Dermis microvascular lymphatic vessel endothelial cell (primary cell): ENCODE data around the gene ADGRA3. TPM values are rescaled to one million over a fixed set of nuclear protein-coding genes. Genes with fewer than 3 reads are reported as not detected.

Experiments used
- DNase-seq, 2 donors: peaks; one replicate each; pipeline versions ENCODE4 v3.0.0 to v3.0.0-alpha.2; 2010; ENCODE audit warnings: low read depth in 2 of 2
- total RNA-seq: library from RNA; depleted of rRNA; stranded (reverse); fragments of >200 nt; gene quantifications from 2 replicates; pipeline ENCODE4 v1.2.1, GENCODE V29; 2014

Gene ADGRA3
- total RNA-seq, 1 donor from 2014 or later, result 8.6 TPM

GRCh38 chr4:22363787-22364186 lies 152.1 kb downstream of the ADGRA3 start:
- DNase-seq, result no peak

DNA sequence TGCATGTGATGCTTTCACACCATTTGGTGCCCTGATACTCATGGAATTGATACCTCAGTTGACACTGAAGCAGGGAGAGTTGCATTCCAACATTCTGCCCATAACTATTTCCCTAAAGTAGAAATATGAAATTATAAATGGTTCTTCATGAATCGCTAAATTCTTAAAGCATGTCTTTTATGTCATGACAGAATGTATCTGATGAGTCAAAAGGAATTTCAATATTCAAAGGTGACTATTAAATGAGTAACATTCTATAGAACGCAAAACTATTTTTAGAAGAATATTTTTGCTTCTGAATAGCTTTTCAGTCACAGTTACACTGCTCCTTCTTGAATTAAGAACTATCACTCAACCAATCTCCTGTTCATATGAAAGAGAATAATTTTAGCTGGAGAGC lies 152.8 kb downstream of the ADGRA3 start:
- no peak for DNase-seq

- peak in 1 of 2 donors; percentile 11 for DNase-seq
Observed at GRCh38 chr4:22356987-22357596, 158.8 kb downstream of the ADGRA3 start.

DNA sequence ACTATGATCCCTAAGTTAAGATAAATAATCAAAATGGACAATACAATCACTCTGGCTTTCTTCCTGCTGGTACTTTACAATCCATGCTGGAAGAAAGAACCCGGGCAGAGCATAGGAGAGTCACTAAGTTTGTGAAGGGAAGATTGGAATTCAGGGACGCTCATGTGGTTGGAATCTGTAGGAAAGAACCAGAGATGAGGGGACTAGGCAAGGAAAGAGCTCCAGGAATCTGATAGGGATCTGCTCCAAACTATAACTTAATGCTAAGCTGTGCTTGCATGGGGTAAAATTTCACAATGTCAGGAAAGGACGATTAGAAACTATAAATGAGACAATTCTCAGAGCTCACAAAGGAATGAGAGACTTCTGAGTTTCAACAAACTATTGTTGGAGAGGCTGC lies 167.5 kb downstream of the ADGRA3 start:
- no peak for DNase-seq

- no peak for DNase-seq
Observed at GRCh38 chr4:22345678-22346077, 170.2 kb downstream of the ADGRA3 start.

- DNase-seq, result no peak
Observed at GRCh38 chr4:22345055-22345454, 170.8 kb downstream of the ADGRA3 start.

DNA sequence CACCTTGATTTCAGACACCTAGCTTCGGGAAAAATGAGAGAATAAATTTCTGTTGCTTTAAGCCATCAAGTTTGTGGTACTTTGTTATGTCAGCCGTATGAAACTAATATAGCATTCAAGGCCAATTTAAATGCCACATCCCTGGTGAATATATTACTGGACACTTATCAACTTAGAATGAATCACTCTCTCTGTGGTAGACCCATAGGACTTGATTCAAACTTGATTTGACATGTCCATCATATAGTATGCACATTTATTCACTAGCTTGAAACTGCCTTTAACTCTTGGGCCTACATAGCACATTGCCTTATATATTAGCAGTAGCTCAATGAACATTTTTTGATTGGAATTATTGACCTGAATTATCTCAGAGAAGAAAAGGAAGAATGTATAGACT lies 172.3 kb downstream of the ADGRA3 start:
- DNase-seq, result no peak

- DNase-seq, result no peak
Observed at GRCh38 chr4:22339491-22339890, 176.4 kb downstream of the ADGRA3 start.

GRCh38 chr4:22338796-22339195 lies 177.1 kb downstream of the ADGRA3 start:
- no peak for DNase-seq

Other genes starting within 250 kb of the ADGRA3 start
- gene GBA3, start 176.9 kb upstream of the ADGRA3 start, total RNA-seq, result not detected in 2 replicates